Measurements from ENCODE around the gene ARHGAP24. TPM values are rescaled to one million over a fixed set of nuclear protein-coding genes. Genes with fewer than 3 reads are reported as not detected.

The ARHGAP24 gene
- total RNA-seq, 1 experiment from 2014 or later: 1.3 TPM

GRCh38 chr4:85486425-85487086, 11.6 kb downstream of the ARHGAP24 start:
- ATAC-seq (no peak), DNase-seq (ENCODE audit: low read depth, low spot score) (no peak)
- ChIA-PET POLR2A (interaction anchor here (1.2 kb wide), 1 partner anchor 12 kb away, joined by 3 read pairs; no protein-coding TSS in a partner anchor), RAD21 (ENCODE audit: low non-redundant PET in 1 of 2, low total read pairs in 2 of 2, uncharacterized antibody in 2 of 2, unreplicated experiment in 2 of 2) (no interaction called here), CTCF (no interaction called here)
- Histone ChIP-seq H3K27ac (ENCODE audit: low read depth, low read length) (no peak overlapping the region), H3K9ac (ENCODE audit: low read length) (no peak overlapping the region), H2AFZ (ENCODE audit: low read depth, low read length, poor library complexity, severe bottlenecking) (no peak overlapping the region), H3K4me3 (replicated peaks in 1 of 2; ENCODE audit: low read depth in 1 of 2, low read length in 2 of 2) (no peak overlapping the region), H4K20me1 (ENCODE audit: insufficient read depth) (no peaks in the 10 kb centered on the region), H3K36me3 (ENCODE audit: control insufficient read depth in 1 of 2, insufficient read depth in 2 of 2, low read length in 2 of 2) (no peaks in the 10 kb centered on the region), H3K79me2 (ENCODE audit: insufficient read depth, low read length) (no peaks in the 10 kb centered on the region), H3K4me2 (ENCODE audit: low read length) (no peak overlapping the region), H3K4me1 (ENCODE audit: control insufficient read depth in 1 of 2, insufficient read depth in 2 of 2, low read length in 2 of 2) (peaks cover 0 to 22% of the 10 kb centered on the region in 2 experiments; a peak in 1 of 4 replicates), H3K9me2 (ENCODE audit: insufficient read depth) (no peaks in the 10 kb centered on the region), H3K27me3 (ENCODE audit: insufficient read depth, low read length) (no peaks in the 10 kb centered on the region), H3K9me3 (ENCODE audit: control insufficient read depth in 1 of 2, insufficient read depth in 1 of 2, low read depth in 1 of 2, low read length in 2 of 2) (no peaks in the 10 kb centered on the region)
- TF ChIP-seq SP1 (IDR thresholded peaks at IDR 0.05; ENCODE audit: low read depth): no peak
- TF ChIP-seq ZFX (IDR thresholded peaks at IDR 0.05): no peak
- TF ChIP-seq ATF3 (IDR thresholded peaks at IDR 0.05): no peak
- no peak for TF ChIP-seq REST (IDR thresholded peaks at IDR 0.05; ENCODE audit: low read depth)
- TF ChIP-seq FOSL1 (IDR thresholded peaks at IDR 0.05; ENCODE audit: low read depth): no peak
- no peak for TF ChIP-seq EZH2phosphoT487 (IDR thresholded peaks at IDR 0.05; ENCODE audit: borderline replicate concordance)
- TF ChIP-seq CTCF (IDR thresholded peaks at IDR 0.05 in 2 of 3, conservative IDR thresholded peaks at IDR 0.05 in 1 of 3; ENCODE audit: borderline replicate concordance in 1 of 3, insufficient read depth in 1 of 3, low read depth in 2 of 3, low read length in 2 of 3): no peak
- TF ChIP-seq EGR1 (IDR thresholded peaks at IDR 0.05; ENCODE audit: low read depth): no peak
- no peak for TF ChIP-seq MAX (IDR thresholded peaks at IDR 0.05)
- no peak for TF ChIP-seq POLR2AphosphoS5 (IDR thresholded peaks at IDR 0.05; ENCODE audit: low read depth, low read length)
- BruUV-seq (replicated peaks): no TSS peak
- intact Hi-C loops (cut with micrococcal nuclease): no loop called here
